Progenitor cell of endocrine pancreas (in vitro differentiated cells): ENCODE results near the gene TMBIM1. TPM values are rescaled to one million over a fixed set of nuclear protein-coding genes. Genes with fewer than 3 reads are reported as not detected.
A peak's percentile ranks its signal among the peaks of the same experiment; 100 is the strongest.

Experiments
- DNase-seq: peaks from one replicate; pipeline ENCODE4 v3.0.0; 2021; ENCODE audit warnings: low spot score; ENCODE audit not compliant: unreplicated experiment
- H3K27ac Mint-ChIP-seq: 2 replicates; pipeline ENCODE4 v1.8.0; 2021; ENCODE audit warnings: mild to moderate bottlenecking, moderate library complexity, mixed read lengths
- H3K27me3 Mint-ChIP-seq: 2 replicates; pipeline ENCODE4 v1.8.0; 2021; ENCODE audit warnings: mixed read lengths
- H3K36me3 Mint-ChIP-seq: 2 replicates; pipeline ENCODE4 v1.8.0; 2022; ENCODE audit warnings: mixed read lengths; ENCODE audit not compliant: insufficient read depth
- H3K4me1 Mint-ChIP-seq: 2 replicates; pipeline ENCODE4 v1.8.0; 2021; ENCODE audit warnings: low read depth, mixed read lengths
- H3K4me3 Mint-ChIP-seq: 2 replicates; pipeline ENCODE4 v1.8.0; 2021; ENCODE audit warnings: low read depth, mild to moderate bottlenecking, moderate library complexity, mixed read lengths
- H3K9me3 Mint-ChIP-seq: 2 replicates; pipeline ENCODE4 v1.8.0; 2021; ENCODE audit warnings: low read depth, mixed read lengths
- CTCF ChIP-seq: fragments of 200-600 bp; sonication (generic); IDR thresholded peaks from one replicate; pipeline ENCODE4 v1.5.0; 2021; ENCODE audit warnings: antibody characterized with exemption, mild to moderate bottlenecking; ENCODE audit not compliant: unreplicated experiment
- total RNA-seq: library from RNA; stranded (reverse); gene quantifications from 2 replicates; pipeline ENCODE4 v1.2.1, GENCODE V29; 2021

Gene TMBIM1
- total RNA-seq, 1 donor from 2014 or later: 131 TPM

- peaks cover 19% of the 10 kb centered on the region for H3K36me3 Mint-ChIP-seq
- DNase-seq: no peak
- TF ChIP-seq CTCF: no peak
- peak overlapping the region; percentile 44 for H3K4me3 Mint-ChIP-seq
- no peaks in the 10 kb centered on the region for H3K27me3 Mint-ChIP-seq
- no peaks in the 10 kb centered on the region for H3K9me3 Mint-ChIP-seq
- peak overlapping the region; percentile 56 for H3K27ac Mint-ChIP-seq
- peaks cover 22% of the 10 kb centered on the region for H3K4me1 Mint-ChIP-seq
Measured at GRCh38 chr2:218267259-218267658, 25.0 kb downstream of the TMBIM1 start.

- H3K4me1 Mint-ChIP-seq: peaks cover 23% of the 10 kb centered on the region
- no peak for TF ChIP-seq CTCF
- H3K27me3 Mint-ChIP-seq: no peaks in the 10 kb centered on the region
- no peak overlapping the region for H3K27ac Mint-ChIP-seq
- no peaks in the 10 kb centered on the region for H3K9me3 Mint-ChIP-seq
- no peak for DNase-seq
- H3K36me3 Mint-ChIP-seq: peaks cover 19% of the 10 kb centered on the region
- no peak overlapping the region for H3K4me3 Mint-ChIP-seq
Measured at GRCh38 chr2:218266316-218266979, 25.9 kb downstream of the TMBIM1 start.

GRCh38 chr2:218265626-218266025 lies 26.7 kb downstream of the TMBIM1 start:
- H3K27ac Mint-ChIP-seq: peak overlapping the region; percentile 49
- TF ChIP-seq CTCF: no peak
- H3K27me3 Mint-ChIP-seq: no peaks in the 10 kb centered on the region

GRCh38 chr2:218264773-218265561 lies 27.3 kb downstream of the TMBIM1 start:
- DNase-seq: no peak
- no peak for TF ChIP-seq CTCF
- Mint-ChIP-seq H3K27me3 (no peaks in the 10 kb centered on the region), H3K9me3 (no peaks in the 10 kb centered on the region), H3K4me3 (no peak overlapping the region), H3K4me1 (peaks cover 28% of the 10 kb centered on the region), H3K27ac (peak overlapping the region; percentile 69), H3K36me3 (peaks cover 19% of the 10 kb centered on the region)

More at GRCh38 chr2:218265626-218266025, 26.7 kb downstream of the TMBIM1 start:
- peaks cover 24% of the 10 kb centered on the region for H3K4me1 Mint-ChIP-seq
- no peak for DNase-seq
- peaks cover 19% of the 10 kb centered on the region for H3K36me3 Mint-ChIP-seq
- H3K9me3 Mint-ChIP-seq: no peaks in the 10 kb centered on the region
- no peak overlapping the region for H3K4me3 Mint-ChIP-seq

GRCh38 chr2:218263817-218264641 lies 28.3 kb downstream of the TMBIM1 start:
- DNase-seq: no peak
- peaks cover 15% of the 10 kb centered on the region for H3K36me3 Mint-ChIP-seq
- no peak for TF ChIP-seq CTCF
- no peak overlapping the region for H3K4me3 Mint-ChIP-seq
- no peaks in the 10 kb centered on the region for H3K27me3 Mint-ChIP-seq
- peak overlapping the region; percentile 14 for H3K27ac Mint-ChIP-seq
- peaks cover 29% of the 10 kb centered on the region for H3K4me1 Mint-ChIP-seq
- H3K9me3 Mint-ChIP-seq: no peaks in the 10 kb centered on the region
